MM.1S (cell line): ENCODE results near the gene SIK2.

Source experiments
- DNase-seq: peaks from one replicate; pipeline ENCODE4 v3.0.0-alpha.2; 2015
- H2AFZ ChIP-seq: fragments of 300-600 bp; sonication (generic); 2 replicates; pipeline ENCODE4 v1.6.0; 2016; ENCODE audit warnings: antibody characterized with exemption, low read length
- H3F3A ChIP-seq: fragments of 300-600 bp; sonication (generic); 2 replicates; pipeline ENCODE4 v1.6.1; 2016; ENCODE audit warnings: mild to moderate bottlenecking, antibody characterized with exemption, low read length, moderate library complexity, mixed read lengths; ENCODE audit not compliant: insufficient read depth
- H3K27ac ChIP-seq: fragments of 300-600 bp; sonication (generic); 2 replicates; pipeline ENCODE4 v1.5.1; 2016; ENCODE audit warnings: mild to moderate bottlenecking, low read length
- H3K27me3 ChIP-seq: fragments of 300-600 bp; sonication (generic); replicated peaks from 2 replicates; pipeline ENCODE4 v1.6.0; 2016; ENCODE audit warnings: low read length; ENCODE audit not compliant: insufficient read depth
- H3K36me3 ChIP-seq: fragments of 300-600 bp; sonication (generic); replicated peaks from 2 replicates; pipeline ENCODE4 v1.6.1; 2016; ENCODE audit warnings: mild to moderate bottlenecking, low read length, mixed read lengths; ENCODE audit not compliant: insufficient read depth
- H3K4me1 ChIP-seq: fragments of 300-600 bp; sonication (generic); 2 replicates; pipeline ENCODE4 v1.6.1; 2016; ENCODE audit warnings: low read length, mixed read lengths
- H3K4me2 ChIP-seq: fragments of 300-600 bp; sonication (generic); 2 replicates; pipeline ENCODE4 v1.6.0; 2016; ENCODE audit warnings: low read depth, low read length
- H3K4me3 ChIP-seq: fragments of 300-600 bp; sonication (generic); 2 replicates; pipeline ENCODE4 v1.5.1; 2016; ENCODE audit warnings: low read length, mixed read lengths
- H3K79me2 ChIP-seq: fragments of 300-600 bp; sonication (generic); 2 replicates; pipeline ENCODE4 v1.6.1; 2016; ENCODE audit warnings: mixed run types, low read length, mixed read lengths
- H3K9ac ChIP-seq: fragments of 300-600 bp; sonication (generic); 2 replicates; pipeline ENCODE4 v1.6.1; 2016; ENCODE audit warnings: low read length, mixed read lengths
- H3K9me2 ChIP-seq: fragments of 300-600 bp; sonication (generic); replicated peaks from 2 replicates; pipeline ENCODE4 v1.6.1; 2016; ENCODE audit warnings: mild to moderate bottlenecking, low read length, mixed read lengths; ENCODE audit not compliant: insufficient read depth
- H3K9me3 ChIP-seq: fragments of 300-600 bp; sonication (generic); replicated peaks from 2 replicates; pipeline ENCODE4 v1.6.1; 2016; ENCODE audit warnings: mild to moderate bottlenecking, low read length, mixed read lengths; ENCODE audit not compliant: insufficient read depth
- H4K20me1 ChIP-seq: fragments of 300-600 bp; sonication (generic); 2 replicates; pipeline ENCODE4 v1.6.1; 2016; ENCODE audit warnings: mild to moderate bottlenecking, low read length, moderate library complexity, mixed read lengths; ENCODE audit not compliant: insufficient read depth
- EZH2phosphoT487 ChIP-seq: fragments of 300-600 bp; sonication (generic); IDR thresholded peaks from 2 replicates; pipeline ENCODE4 v1.6.1; 2018; ENCODE audit warnings: antibody characterized with exemption, low read length
- TF ChIP-seq, protein P1 (sequence below): fragments of 300-600 bp; sonication (generic); IDR thresholded peaks from 2 replicates; pipeline ENCODE4 v1.5.1; 2016; ENCODE audit warnings: antibody characterized with exemption, low read length, mixed read lengths

The SIK2 gene

DNA sequence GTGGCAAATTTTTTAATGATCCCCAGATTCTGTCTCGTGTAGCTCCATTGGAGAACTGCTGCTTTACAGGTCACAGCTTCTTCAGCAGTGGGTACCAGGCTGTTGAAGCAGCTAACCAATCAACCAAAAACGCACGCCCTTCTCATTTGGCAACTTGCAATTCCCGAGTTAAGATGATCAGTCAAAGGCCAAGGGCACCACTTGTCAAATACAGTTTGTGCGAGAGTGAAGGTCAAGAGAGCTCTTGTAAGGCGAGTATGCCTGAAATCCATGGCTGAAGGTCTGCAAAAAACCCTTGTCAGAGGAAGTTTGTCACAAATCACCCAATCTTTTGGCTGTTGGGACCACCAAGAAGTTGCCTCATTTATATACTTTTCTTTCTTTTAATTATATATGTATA is 176.9 kb downstream of the SIK2 start:
- Histone ChIP-seq H3K79me2 (no peaks in the 10 kb centered on the region), H4K20me1 (no peaks in the 10 kb centered on the region), H2AFZ (no peak overlapping the region), H3K27ac (no peak overlapping the region), H3K4me2 (no peak overlapping the region), H3K4me1 (peaks cover 11% of the 10 kb centered on the region), H3K9ac (no peak overlapping the region), H3K27me3 (no peaks in the 10 kb centered on the region), H3F3A (no peaks in the 10 kb centered on the region), H3K4me3 (no peak overlapping the region), H3K9me3 (no peaks in the 10 kb centered on the region), H3K9me2 (no peaks in the 10 kb centered on the region), H3K36me3 (no peaks in the 10 kb centered on the region)
- TF ChIP-seq, protein P1, sequence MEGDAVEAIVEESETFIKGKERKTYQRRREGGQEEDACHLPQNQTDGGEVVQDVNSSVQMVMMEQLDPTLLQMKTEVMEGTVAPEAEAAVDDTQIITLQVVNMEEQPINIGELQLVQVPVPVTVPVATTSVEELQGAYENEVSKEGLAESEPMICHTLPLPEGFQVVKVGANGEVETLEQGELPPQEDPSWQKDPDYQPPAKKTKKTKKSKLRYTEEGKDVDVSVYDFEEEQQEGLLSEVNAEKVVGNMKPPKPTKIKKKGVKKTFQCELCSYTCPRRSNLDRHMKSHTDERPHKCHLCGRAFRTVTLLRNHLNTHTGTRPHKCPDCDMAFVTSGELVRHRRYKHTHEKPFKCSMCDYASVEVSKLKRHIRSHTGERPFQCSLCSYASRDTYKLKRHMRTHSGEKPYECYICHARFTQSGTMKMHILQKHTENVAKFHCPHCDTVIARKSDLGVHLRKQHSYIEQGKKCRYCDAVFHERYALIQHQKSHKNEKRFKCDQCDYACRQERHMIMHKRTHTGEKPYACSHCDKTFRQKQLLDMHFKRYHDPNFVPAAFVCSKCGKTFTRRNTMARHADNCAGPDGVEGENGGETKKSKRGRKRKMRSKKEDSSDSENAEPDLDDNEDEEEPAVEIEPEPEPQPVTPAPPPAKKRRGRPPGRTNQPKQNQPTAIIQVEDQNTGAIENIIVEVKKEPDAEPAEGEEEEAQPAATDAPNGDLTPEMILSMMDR: no peak
- TF ChIP-seq EZH2phosphoT487: no peak
- DNase-seq: no peak
